GM19324 (cell line): ENCODE measurements around the gene OLFML2A.

Source experiments
- ATAC-seq: cut with Tn5 transposase; IDR thresholded peaks from one replicate; pipeline ENCODE4 v1.9.1; 2021; ENCODE audit warnings: mild to moderate bottlenecking, moderate library complexity; ENCODE audit not compliant: unreplicated experiment, low FRiP score

The OLFML2A gene

GRCh38 chr9:124794902-124795491, 18.1 kb downstream of the OLFML2A start:
- no peak for ATAC-seq

GRCh38 chr9:124795881-124796431, 19.0 kb downstream of the OLFML2A start:
- ATAC-seq, result no peak

GRCh38 chr9:124797343-124798103, 20.6 kb downstream of the OLFML2A start:
- no peak for ATAC-seq

- no peak for ATAC-seq
These were observed 22.5 kb downstream of the OLFML2A start for GRCh38 chr9:124799274-124800006.

GRCh38 chr9:124800306-124801259, 23.6 kb downstream of the OLFML2A start:
- no peak for ATAC-seq

GRCh38 chr9:124801356-124801755, 24.4 kb downstream of the OLFML2A start:
- no peak for ATAC-seq

- no peak for ATAC-seq
These were observed 25.5 kb downstream of the OLFML2A start for GRCh38 chr9:124802426-124802825.

- ATAC-seq, result no peak
These were observed 27.0 kb downstream of the OLFML2A start for GRCh38 chr9:124803911-124804310.

- no peak for ATAC-seq
These were observed 28.3 kb downstream of the OLFML2A start for GRCh38 chr9:124805186-124805585.

GRCh38 chr9:124808246-124808956, 31.5 kb downstream of the OLFML2A start:
- no peak for ATAC-seq

- ATAC-seq, result no peak
These were observed 32.3 kb downstream of the OLFML2A start for GRCh38 chr9:124809211-124809610.

GRCh38 chr9:124809741-124810500, 33.0 kb downstream of the OLFML2A start:
- ATAC-seq, result no peak

- no peak for ATAC-seq
These were observed 33.9 kb downstream of the OLFML2A start for GRCh38 chr9:124810663-124811355.

- ATAC-seq, result no peak
These were observed 35.5 kb downstream of the OLFML2A start for GRCh38 chr9:124812441-124812876.

- no peak for ATAC-seq
These were observed 36.1 kb downstream of the OLFML2A start for GRCh38 chr9:124813041-124813440.

GRCh38 chr9:124813501-124814163, 36.7 kb downstream of the OLFML2A start:
- ATAC-seq, result no peak

- no peak for ATAC-seq
These were observed 37.2 kb downstream of the OLFML2A start for GRCh38 chr9:124814164-124814535.

GRCh38 chr9:124815601-124816000, 38.7 kb downstream of the OLFML2A start:
- ATAC-seq, result no peak
